Left ventricle myocardium inferior (tissue), 1 donor: ENCODE results near the gene GPR62. TPM values are rescaled to one million over a fixed set of nuclear protein-coding genes. Genes with fewer than 3 reads are reported as not detected.
A peak's percentile ranks its signal among the peaks of the same experiment; 100 is the strongest.

Source experiments
- DNase-seq: peaks from one replicate; pipeline ENCODE4 v3.0.0-alpha.2; 2020
- H3K27ac ChIP-seq: fragments of 200-600 bp; replicated peaks from 2 replicates; pipeline ENCODE4 v1.8.0; 2021
- H3K27me3 ChIP-seq: fragments of 200-600 bp; 2 replicates; pipeline ENCODE4 v1.8.0; 2021; ENCODE audit warnings: low read depth
- H3K36me3 ChIP-seq: fragments of 200-600 bp; 2 replicates; pipeline ENCODE4 v1.8.0; 2021
- H3K4me1 ChIP-seq: fragments of 200-600 bp; 2 replicates; pipeline ENCODE4 v1.8.0; 2021
- H3K4me3 ChIP-seq: fragments of 200-600 bp; 2 replicates; pipeline ENCODE4 v1.8.0; 2021; ENCODE audit warnings: mild to moderate bottlenecking, moderate library complexity
- H3K9me3 ChIP-seq: fragments of 200-600 bp; replicated peaks from 2 replicates; pipeline ENCODE4 v1.8.0; 2021
- CTCF ChIP-seq: fragments of 200-600 bp; IDR thresholded peaks from 2 replicates; pipeline ENCODE4 v1.8.0; 2021; ENCODE audit warnings: antibody characterized with exemption, mild to moderate bottlenecking, borderline replicate concordance
- intact Hi-C: fragments of 100-400 bp; cut with micrococcal nuclease; formaldehyde crosslinking; loops from one replicate; pipeline ENCODE4 v1.11.0; 2022
- total RNA-seq: library from RNA; stranded (reverse); fragmentation: NEBNext Ultra II Directional; extraction: Animal tissue kit (Norgen Biotek cat#: 25700); gene quantifications from one replicate; pipeline ENCODE4 v1.2.1, GENCODE V29; 2021
- donor health status: DM: no; HTN: yes; CAD: no; lungs with severe emphysema.

GPR62 gene
- total RNA-seq, 1 donor from 2014 or later: 0.16 TPM

- intact Hi-C loops: no loop called here
- Histone ChIP-seq H3K27ac (no peak overlapping the region), H3K27me3 (no peaks in the 10 kb centered on the region), H3K9me3 (no peaks in the 10 kb centered on the region), H3K4me3 (no peak overlapping the region), H3K36me3 (peaks cover 39% of the 10 kb centered on the region), H3K4me1 (peaks cover 41% of the 10 kb centered on the region)
- no peak for TF ChIP-seq CTCF
- DNase-seq: no peak
Measured at GRCh38 chr3:51957520-51958205, 2.5 kb downstream of the GPR62 start.

- Histone ChIP-seq H3K9me3 (no peaks in the 10 kb centered on the region), H3K4me1 (peaks cover 53% of the 10 kb centered on the region), H3K36me3 (peaks cover 39% of the 10 kb centered on the region), H3K4me3 (no peak overlapping the region), H3K27ac (no peak overlapping the region), H3K27me3 (no peaks in the 10 kb centered on the region)
- DNase-seq: no peak
- intact Hi-C loops: no loop called here
- TF ChIP-seq CTCF: no peak
Measured at GRCh38 chr3:51958603-51959521, 3.7 kb downstream of the GPR62 start.

- DNase-seq: no peak
- Histone ChIP-seq H3K4me1 (peaks cover 61% of the 10 kb centered on the region), H3K27me3 (no peaks in the 10 kb centered on the region), H3K36me3 (peaks cover 39% of the 10 kb centered on the region), H3K27ac (no peak overlapping the region), H3K4me3 (no peak overlapping the region), H3K9me3 (no peaks in the 10 kb centered on the region)
- intact Hi-C loops: no loop called here
- TF ChIP-seq CTCF: no peak
Measured at GRCh38 chr3:51959651-51960050, 4.5 kb downstream of the GPR62 start.

GRCh38 chr3:51960386-51960785, 5.2 kb downstream of the GPR62 start:
- no peak for DNase-seq
- intact Hi-C loops: no loop called here
- peaks cover 39% of the 10 kb centered on the region for H3K36me3 ChIP-seq
- H3K27ac ChIP-seq: no peak overlapping the region
- TF ChIP-seq CTCF: no peak
- H3K4me3 ChIP-seq: no peak overlapping the region
- peaks cover 64% of the 10 kb centered on the region for H3K4me1 ChIP-seq
- H3K27me3 ChIP-seq: no peaks in the 10 kb centered on the region
- H3K9me3 ChIP-seq: no peaks in the 10 kb centered on the region

- peaks cover 64% of the 10 kb centered on the region for H3K4me1 ChIP-seq
- H3K27ac ChIP-seq: peak overlapping the region; percentile 86
- peaks cover 39% of the 10 kb centered on the region for H3K36me3 ChIP-seq
- no peaks in the 10 kb centered on the region for H3K9me3 ChIP-seq
- no peak for TF ChIP-seq CTCF
- intact Hi-C loops: no loop called here
- DNase-seq: no peak
- H3K27me3 ChIP-seq: no peaks in the 10 kb centered on the region
- no peak overlapping the region for H3K4me3 ChIP-seq
Measured at GRCh38 chr3:51961011-51961410, 5.8 kb downstream of the GPR62 start.
